Stimulated activated CD8-positive, alpha-beta memory T cell treated with anti-CD3 and anti-CD28 coated beads, Interleukin-15, amount 100 ng/mL, for 48 hours (primary cell): ENCODE measurements around the gene FANK1.
A peak's percentile ranks its signal among the peaks of the same experiment; 100 is the strongest.

Source experiments
- DNase-seq, 2 donors: peaks; one replicate each; pipeline ENCODE4 v3.0.0-alpha.2; 2020; ENCODE audit warnings: low read depth in 2 of 2

Gene FANK1

GRCh38 chr10:125896088-125896934 lies at the start of gene FANK1:
TSS of gene FANK1 (plus strand) at chr10:125896564. CDS start at chr10:125896643, 79 bp downstream.
- DNase-seq = peak; percentile 66 to 75

DNA sequence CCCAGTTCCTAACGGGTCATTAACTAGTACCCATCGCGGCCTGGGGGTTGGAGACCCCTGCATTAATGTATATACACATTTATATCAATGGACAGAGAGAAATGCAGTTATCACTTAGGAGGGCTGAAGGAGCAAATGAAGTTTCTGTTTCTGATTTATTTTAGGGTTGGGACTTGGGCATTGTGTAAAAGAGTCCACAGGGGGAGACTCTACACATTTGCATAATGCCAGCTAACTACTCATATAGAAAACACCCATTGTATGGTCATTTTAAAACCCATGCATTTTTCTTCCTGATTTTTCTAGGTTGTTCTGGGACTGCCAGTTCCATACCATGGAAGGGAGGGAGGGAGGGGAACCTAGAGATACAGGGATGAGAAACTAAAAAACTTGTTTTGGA lies 49.5 kb upstream of the FANK1 start:
- no peak for DNase-seq

GRCh38 chr10:125848371-125848770 lies 48.0 kb upstream of the FANK1 start:
- no peak for DNase-seq

- no peak for DNase-seq
These were observed 47.5 kb upstream of the FANK1 start for GRCh38 chr10:125848857-125849256.

DNA sequence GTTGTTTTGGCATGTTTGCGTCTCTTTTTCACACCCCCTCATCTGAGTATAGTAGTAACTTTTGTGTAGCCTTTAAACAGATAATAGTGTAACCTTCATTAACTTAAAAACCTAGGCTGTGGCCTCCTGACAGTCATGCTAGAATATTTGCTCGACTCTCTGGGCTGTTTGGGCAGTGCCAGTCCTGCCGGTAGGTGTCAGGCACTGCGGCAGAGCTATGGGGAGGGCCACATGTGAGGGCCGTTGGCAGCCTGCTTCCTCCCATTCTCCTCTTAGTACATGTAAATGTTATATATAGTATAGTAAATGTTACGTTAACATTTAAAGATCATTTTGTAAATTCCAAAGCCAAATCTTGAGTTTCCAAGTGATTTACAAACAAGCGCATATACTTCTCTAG lies 46.9 kb upstream of the FANK1 start:
- DNase-seq = no peak

DNA sequence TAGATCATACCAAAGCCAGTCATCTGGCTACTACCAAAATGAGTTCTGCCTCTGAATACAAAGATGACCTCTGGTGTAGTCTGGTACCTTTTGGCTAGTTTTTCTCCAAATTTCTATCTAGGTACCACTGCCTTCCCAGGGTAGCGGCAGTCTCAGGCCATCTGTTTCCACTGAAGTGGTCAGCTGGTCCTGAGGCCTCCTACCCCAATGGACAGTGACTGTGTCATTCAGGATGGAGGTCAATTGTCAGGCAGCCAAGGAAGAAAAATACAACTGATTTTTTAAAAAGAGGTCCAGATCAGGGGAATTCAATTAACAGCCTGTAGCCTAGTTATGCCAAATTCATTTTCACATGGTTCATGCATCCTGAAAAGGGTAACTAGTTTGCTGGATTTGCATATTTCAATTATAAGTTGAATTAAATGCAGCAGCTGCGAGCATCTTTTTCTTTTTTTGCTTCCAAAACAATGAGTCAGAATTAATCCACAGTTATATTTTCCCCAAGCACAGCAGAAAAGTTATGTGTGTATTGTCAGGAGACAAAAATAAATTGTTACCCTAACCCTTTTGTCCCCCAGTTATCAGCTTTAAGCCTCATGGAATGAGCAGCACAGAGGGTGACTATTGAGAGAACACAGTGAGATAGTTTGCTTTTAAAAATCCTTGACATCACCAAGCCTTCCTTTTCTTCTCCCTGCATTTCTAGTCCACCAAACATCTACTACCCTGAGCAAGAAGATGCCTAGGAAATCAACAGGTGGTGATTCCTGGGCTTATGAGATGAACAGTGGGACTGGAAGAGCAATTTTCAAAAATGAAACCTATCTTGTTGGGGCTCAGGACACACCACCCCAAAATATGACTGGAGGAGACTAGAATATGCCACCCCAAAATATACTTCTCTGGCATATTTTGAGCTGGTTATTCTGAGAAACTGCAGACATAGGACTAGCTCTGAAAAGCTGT lies 45.3 kb upstream of the FANK1 start:
- DNase-seq = no peak

DNA sequence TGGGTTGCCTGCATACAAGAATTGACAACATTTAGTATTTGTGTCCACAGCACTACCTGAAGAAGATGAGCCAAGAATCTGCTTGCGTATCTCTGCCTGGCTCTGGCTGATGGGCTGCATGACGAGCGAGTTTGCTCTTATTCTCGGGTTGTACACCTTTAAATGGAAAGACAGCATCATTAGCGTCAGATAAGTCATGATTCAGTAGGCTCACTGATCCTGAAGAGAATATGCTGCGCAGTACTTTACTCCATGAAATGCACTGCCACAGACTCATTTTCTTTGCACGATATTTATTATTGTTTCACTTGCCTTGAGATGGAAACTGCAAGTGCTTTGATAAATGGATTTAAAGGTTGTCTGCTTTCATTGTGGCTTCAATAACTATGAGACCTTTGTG lies 43.9 kb upstream of the FANK1 start:
- DNase-seq = no peak

- DNase-seq = no peak
These were observed 39.1 kb upstream of the FANK1 start for GRCh38 chr10:125857185-125857760.

DNA sequence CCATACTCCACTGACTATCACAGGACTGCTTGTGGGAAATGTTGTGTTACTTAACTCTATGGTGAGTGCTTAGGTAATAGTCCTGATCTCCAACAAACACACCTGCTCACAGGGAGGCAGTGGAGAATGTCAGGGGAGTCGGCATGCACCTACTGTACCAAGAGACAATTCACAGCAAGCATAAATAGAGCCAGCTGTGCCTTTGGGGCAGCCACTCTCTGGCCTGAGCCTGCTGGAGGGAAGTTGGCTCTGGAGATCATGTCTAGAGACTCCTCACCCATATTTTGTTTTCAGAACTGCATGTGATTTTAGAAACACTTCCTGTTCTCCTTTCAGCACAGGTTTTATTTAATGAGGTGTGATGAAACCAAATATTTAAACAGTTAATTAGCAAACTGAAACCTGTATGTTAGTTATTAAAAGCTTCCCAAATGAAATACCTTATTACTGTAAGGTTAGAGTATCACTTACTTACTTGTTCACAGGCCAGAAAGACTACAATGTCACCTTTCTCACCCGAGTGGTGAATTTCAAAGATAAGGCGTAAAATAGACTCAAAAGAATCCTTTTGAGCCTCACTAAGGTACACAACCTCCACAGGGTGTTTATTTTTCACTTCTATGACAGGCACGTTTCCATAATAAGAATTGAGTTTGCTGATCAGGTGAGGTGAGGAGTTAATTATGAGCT lies 37.1 kb upstream of the FANK1 start:
- DNase-seq = no peak

DNA sequence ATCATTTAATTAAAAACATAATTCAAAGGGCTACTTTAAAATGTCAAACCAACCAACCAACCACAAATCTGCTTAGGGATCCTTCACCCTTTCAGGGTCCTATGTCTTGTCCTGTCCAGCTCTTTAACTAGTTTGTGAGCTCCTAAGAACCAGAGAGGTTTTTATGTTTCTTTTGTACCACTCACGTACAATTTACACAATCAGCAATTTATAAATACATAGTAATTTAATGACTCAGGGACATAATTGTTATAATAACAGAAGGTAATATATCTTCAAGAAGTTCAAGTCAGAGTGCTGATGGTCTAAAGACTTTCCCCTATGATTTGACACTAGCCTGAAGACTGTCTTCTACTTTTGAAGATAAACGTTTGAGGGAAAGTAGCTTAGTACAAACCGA lies 31.2 kb upstream of the FANK1 start:
- DNase-seq = no peak

DNA sequence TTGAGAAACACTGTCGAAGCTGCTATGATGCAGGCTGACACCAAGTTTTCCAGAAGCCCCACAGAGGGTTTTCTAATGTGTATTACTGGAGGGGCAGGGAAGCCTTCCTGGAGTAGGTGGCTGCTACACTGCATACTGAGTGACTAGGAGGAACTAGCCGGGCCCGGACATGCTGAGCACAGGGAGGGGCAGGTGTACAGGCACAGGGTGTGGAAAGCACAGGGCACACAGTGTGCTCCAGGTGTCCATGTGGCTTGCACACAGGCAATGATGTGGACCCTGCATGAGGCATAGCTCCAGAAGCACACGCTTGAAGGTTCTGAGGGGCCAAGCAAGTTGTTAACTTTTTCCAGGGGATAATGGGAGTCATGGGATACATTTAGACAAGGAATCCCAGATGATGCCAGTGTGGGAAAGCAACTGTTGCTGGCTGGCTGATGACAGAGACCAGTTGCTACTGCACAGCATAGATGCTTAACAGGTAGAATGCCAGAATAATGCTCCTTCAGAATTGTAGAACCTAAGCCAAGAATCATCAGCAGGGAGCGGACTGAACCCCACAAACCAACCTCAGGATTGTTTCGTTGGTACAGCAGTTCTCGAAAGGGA lies 29.8 kb upstream of the FANK1 start:
- DNase-seq = no peak

- DNase-seq = no peak
These were observed 27.9 kb upstream of the FANK1 start for GRCh38 chr10:125868372-125868975.

DNA sequence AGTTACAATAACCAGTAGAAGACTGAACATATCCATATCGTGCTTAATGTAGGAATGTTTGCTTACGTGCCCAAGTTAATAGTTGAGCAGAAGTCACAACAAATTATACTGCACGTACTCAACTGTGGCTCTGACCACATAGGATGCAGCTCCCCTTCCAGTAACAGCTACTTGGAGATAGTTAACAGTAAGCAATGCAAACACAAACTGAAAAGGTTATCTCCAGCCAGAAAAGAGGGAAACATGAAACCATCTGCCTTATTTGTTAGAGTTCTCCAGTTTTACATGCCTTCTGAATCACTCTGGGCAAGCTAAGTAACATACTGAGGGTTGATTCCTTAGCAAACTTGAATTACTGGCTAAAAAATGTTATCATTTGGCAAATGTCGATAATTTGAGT lies 25.0 kb upstream of the FANK1 start:
- DNase-seq = no peak

- no peak for DNase-seq
These were observed 17.2 kb upstream of the FANK1 start for GRCh38 chr10:125878957-125879835.

DNA sequence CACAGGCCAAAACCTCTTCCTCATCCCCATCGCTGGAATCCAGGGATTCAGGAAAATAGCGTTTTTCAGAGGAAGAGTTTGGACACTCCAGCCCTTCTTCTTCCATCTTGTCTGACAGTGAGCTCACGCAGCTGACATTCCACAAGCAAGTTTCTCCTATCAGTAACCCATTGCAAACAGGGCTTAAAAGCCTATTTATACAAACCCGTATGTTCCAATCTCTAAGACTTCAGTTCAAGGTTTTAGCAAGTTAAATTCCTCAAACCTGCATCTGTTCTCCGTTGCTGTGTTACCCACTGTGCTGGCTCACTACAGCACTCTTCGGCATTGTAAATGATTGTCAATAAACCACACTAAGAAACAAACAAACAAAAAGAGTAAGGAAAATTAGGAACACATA lies 15.6 kb upstream of the FANK1 start:
- no peak for DNase-seq

DNA sequence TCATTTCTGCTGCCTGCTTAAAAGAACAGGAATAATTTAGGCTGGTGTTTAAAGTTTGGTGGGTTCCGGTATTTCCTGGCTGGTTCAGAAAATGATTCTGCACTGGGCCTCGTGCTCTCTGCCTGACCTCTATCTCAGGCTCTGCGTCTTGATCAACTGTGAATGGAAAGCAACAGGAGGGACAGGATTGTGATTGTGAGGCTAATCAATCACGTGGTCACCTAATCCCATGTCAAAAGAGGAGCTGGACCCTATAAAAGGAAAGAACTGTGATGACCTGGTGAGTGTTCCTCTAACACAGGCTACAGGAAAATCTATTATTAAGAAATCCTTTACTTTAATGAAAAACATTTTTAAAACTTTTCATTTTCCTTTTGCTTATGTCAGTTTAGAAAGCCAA lies 15.2 kb upstream of the FANK1 start, which contains the start of gene DHX32:
Gene DHX32 (minus strand): TSS at position 101 of the 400 bp plus-strand sequence. CDS start 468 bp downstream, outside the sequence.
- DNase-seq = no peak

DNA sequence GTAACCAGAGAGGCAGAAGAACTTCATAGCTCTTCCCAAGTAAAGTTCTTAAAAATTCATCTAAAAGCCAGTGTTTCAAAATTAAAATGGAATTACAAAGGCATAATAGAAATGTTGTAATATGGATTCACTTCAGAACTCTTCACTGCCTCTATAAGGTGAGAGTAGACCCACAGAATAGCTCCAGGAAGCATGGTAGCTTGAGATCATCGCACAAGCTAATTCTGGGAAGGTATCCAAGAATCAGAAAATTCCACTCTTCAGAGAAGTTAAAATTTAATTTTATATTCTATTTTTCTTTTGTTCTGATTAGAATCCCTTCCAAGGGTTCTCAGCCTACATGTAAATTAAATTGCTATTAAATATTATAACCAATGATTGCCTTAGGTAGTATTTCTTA lies 13.8 kb upstream of the FANK1 start:
- no peak for DNase-seq

GRCh38 chr10:125883211-125883610 lies 13.2 kb upstream of the FANK1 start:
- DNase-seq = no peak

GRCh38 chr10:125886914-125887512 lies 9.4 kb upstream of the FANK1 start:
- DNase-seq = no peak
